Measurements from ENCODE around the gene RFX1. TPM values are rescaled to one million over a fixed set of nuclear protein-coding genes. Genes with fewer than 3 reads are reported as not detected.

The RFX1 gene
- polyA plus RNA-seq, 1 donor from 2014 or later, result 2.2 TPM

GRCh38 chr19:13930402-13930801, 75.7 kb downstream of the RFX1 start:
- H3K27me3 ChIP-seq (ENCODE audit: insufficient read depth, low read depth, low read length), result no peaks in the 10 kb centered on the region
- no peak overlapping the region for H3K4me2 ChIP-seq (ENCODE audit: low read length)
- no peaks in the 10 kb centered on the region for H3F3A ChIP-seq (ENCODE audit: insufficient read depth, low read length, poor library complexity, severe bottlenecking)
- no peaks in the 10 kb centered on the region for H3K79me2 ChIP-seq (replicated peaks; ENCODE audit: insufficient read depth, low read length)
- H3K9me2 ChIP-seq (ENCODE audit: insufficient read depth, low read length), result no peaks in the 10 kb centered on the region
- no peaks in the 10 kb centered on the region for H3K36me3 ChIP-seq (ENCODE audit: insufficient read depth, low read length)
- H3K27ac ChIP-seq (ENCODE audit: low read length), result no peak overlapping the region
- no peak overlapping the region for H3K4me3 ChIP-seq (ENCODE audit: low read length)
- H3K9ac ChIP-seq (ENCODE audit: low read length), result no peak overlapping the region
- H4K20me1 ChIP-seq (ENCODE audit: insufficient read depth), result no peaks in the 10 kb centered on the region
- TF ChIP-seq, protein P1, sequence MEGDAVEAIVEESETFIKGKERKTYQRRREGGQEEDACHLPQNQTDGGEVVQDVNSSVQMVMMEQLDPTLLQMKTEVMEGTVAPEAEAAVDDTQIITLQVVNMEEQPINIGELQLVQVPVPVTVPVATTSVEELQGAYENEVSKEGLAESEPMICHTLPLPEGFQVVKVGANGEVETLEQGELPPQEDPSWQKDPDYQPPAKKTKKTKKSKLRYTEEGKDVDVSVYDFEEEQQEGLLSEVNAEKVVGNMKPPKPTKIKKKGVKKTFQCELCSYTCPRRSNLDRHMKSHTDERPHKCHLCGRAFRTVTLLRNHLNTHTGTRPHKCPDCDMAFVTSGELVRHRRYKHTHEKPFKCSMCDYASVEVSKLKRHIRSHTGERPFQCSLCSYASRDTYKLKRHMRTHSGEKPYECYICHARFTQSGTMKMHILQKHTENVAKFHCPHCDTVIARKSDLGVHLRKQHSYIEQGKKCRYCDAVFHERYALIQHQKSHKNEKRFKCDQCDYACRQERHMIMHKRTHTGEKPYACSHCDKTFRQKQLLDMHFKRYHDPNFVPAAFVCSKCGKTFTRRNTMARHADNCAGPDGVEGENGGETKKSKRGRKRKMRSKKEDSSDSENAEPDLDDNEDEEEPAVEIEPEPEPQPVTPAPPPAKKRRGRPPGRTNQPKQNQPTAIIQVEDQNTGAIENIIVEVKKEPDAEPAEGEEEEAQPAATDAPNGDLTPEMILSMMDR (IDR thresholded peaks at IDR 0.05; ENCODE audit: poor library complexity, severe bottlenecking), result no peak
- TF ChIP-seq TAF1 (IDR thresholded peaks at IDR 0.05; ENCODE audit: low read depth), result no peak
- TF ChIP-seq REST (IDR thresholded peaks at IDR 0.05; ENCODE audit: borderline replicate concordance), result no peak
- H2AFZ ChIP-seq (ENCODE audit: low read depth, low read length), result no peak overlapping the region
- no peaks in the 10 kb centered on the region for H3K9me3 ChIP-seq (ENCODE audit: low read length)

- Histone ChIP-seq H4K20me1 (ENCODE audit: insufficient read depth) (no peaks in the 10 kb centered on the region), H3K27ac (ENCODE audit: low read length) (no peak overlapping the region), H3K27me3 (ENCODE audit: insufficient read depth, low read depth, low read length) (no peaks in the 10 kb centered on the region), H3K9me2 (ENCODE audit: insufficient read depth, low read length) (no peaks in the 10 kb centered on the region), H2AFZ (ENCODE audit: low read depth, low read length) (no peak overlapping the region), H3K36me3 (ENCODE audit: insufficient read depth, low read length) (no peaks in the 10 kb centered on the region), H3K9me3 (ENCODE audit: low read length) (no peaks in the 10 kb centered on the region), H3K4me2 (ENCODE audit: low read length) (no peak overlapping the region), H3F3A (ENCODE audit: insufficient read depth, low read length, poor library complexity, severe bottlenecking) (no peaks in the 10 kb centered on the region), H3K79me2 (replicated peaks; ENCODE audit: insufficient read depth, low read length) (no peaks in the 10 kb centered on the region), H3K9ac (ENCODE audit: low read length) (no peak overlapping the region), H3K4me3 (ENCODE audit: low read length) (no peak overlapping the region)
- TF ChIP-seq EP300 (conservative IDR thresholded peaks at IDR 0.05; ENCODE audit: poor library complexity, severe bottlenecking) (no peak), REST (IDR thresholded peaks at IDR 0.05; ENCODE audit: borderline replicate concordance) (no peak), MXI1 (conservative IDR thresholded peaks at IDR 0.05; ENCODE audit: poor library complexity, severe bottlenecking) (no peak), SMC3 (conservative IDR thresholded peaks at IDR 0.05; ENCODE audit: poor library complexity) (no peak), TAF1 (IDR thresholded peaks at IDR 0.05; ENCODE audit: low read depth) (no peak), EZH2 (IDR thresholded peaks at IDR 0.05; ENCODE audit: borderline replicate concordance, insufficient read depth, low read length, poor library complexity, severe bottlenecking) (no peak), POLR2AphosphoS5 (IDR thresholded peaks at IDR 0.05) (no peak), RAD21 (conservative IDR thresholded peaks at IDR 0.05) (no peak)
- TF ChIP-seq, protein P1 (IDR thresholded peaks at IDR 0.05; ENCODE audit: poor library complexity, severe bottlenecking), result no peak
Observed at GRCh38 chr19:13929956-13930355, 76.2 kb downstream of the RFX1 start.

Data from neural cell (in vitro differentiated cells).